ENCODE data around the gene GUCA1A.

DNA sequence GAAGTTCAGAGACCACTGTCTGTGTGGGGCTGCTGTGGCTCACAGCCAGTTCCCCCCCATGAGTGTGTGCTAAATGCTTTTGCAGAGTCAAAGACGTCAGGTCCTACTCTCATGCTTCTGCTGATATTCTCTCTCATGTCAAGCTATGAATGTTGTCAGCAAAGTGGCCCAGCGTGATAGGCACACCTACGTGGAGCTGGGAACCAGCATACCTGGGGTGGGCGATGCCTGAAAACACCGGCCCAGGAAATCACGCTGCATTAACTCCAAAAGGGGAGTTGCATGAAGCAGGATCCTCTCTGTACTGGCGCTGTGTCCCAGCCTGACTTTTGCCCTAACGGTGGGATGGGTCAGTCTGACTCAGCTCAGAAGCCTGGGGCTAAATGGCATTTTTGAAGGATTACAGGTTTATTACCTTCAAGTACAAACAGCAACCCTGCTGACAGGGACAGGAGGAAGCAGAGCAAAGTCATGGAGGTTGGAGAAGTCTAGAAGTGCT, 53.5 kb downstream of the GUCA1A start:
- TF ChIP-seq, protein P1, sequence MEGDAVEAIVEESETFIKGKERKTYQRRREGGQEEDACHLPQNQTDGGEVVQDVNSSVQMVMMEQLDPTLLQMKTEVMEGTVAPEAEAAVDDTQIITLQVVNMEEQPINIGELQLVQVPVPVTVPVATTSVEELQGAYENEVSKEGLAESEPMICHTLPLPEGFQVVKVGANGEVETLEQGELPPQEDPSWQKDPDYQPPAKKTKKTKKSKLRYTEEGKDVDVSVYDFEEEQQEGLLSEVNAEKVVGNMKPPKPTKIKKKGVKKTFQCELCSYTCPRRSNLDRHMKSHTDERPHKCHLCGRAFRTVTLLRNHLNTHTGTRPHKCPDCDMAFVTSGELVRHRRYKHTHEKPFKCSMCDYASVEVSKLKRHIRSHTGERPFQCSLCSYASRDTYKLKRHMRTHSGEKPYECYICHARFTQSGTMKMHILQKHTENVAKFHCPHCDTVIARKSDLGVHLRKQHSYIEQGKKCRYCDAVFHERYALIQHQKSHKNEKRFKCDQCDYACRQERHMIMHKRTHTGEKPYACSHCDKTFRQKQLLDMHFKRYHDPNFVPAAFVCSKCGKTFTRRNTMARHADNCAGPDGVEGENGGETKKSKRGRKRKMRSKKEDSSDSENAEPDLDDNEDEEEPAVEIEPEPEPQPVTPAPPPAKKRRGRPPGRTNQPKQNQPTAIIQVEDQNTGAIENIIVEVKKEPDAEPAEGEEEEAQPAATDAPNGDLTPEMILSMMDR (IDR thresholded peaks at IDR 0.05), result no peak
- TF ChIP-seq POLR2A (IDR thresholded peaks at IDR 0.05), result no peak
- TF ChIP-seq EP300 (IDR thresholded peaks at IDR 0.05), result no peak
- no peak for TF ChIP-seq POLR2AphosphoS5 (IDR thresholded peaks at IDR 0.05)

All from upper lobe of left lung (tissue), 4 donors.